HG03521 (cell line): ENCODE data around the gene CHD5.
"Not testable (repeated sequence)": the region's sequence is repeated elsewhere in the genome, so short reads cannot be mapped to it uniquely, and the experiment has no call there.

Experiments used
- ATAC-seq: cut with Tn5 transposase; IDR thresholded peaks from one replicate; pipeline ENCODE4 v1.9.1; 2021; ENCODE audit warnings: mild to moderate bottlenecking, moderate library complexity; ENCODE audit not compliant: unreplicated experiment

The CHD5 gene

DNA sequence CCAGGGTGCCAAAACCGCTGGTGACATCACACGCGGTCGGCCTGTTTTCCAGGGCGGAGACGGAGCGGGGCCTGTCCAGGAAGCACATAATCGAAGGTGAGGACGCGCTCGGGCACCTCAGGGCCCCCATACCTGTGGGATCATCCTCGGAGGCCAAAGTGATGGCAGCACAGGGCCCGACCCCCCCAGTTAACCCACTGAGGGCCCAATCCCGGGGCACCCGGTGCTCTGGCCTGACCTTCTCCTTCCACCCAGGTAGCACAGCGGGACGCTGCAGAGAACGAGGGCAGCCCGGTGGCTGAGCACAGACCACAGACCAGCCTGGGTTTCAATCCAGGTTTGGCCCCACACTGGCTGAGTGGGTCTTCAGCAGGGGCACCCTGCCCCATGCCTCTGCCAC lies 91.2 kb downstream of the CHD5 start:
- no peak for ATAC-seq

- no peak for ATAC-seq
Observed at GRCh38 chr1:6087958-6088357, 92.2 kb downstream of the CHD5 start.

- ATAC-seq: no peak
Observed at GRCh38 chr1:6087377-6087772, 92.7 kb downstream of the CHD5 start.

- no peak for ATAC-seq
Observed at GRCh38 chr1:6086762-6087376, 93.3 kb downstream of the CHD5 start.

GRCh38 chr1:6086358-6086757 lies 93.8 kb downstream of the CHD5 start:
- no peak for ATAC-seq

- no peak for ATAC-seq
Observed at GRCh38 chr1:6085666-6086065, 94.5 kb downstream of the CHD5 start.

GRCh38 chr1:6084781-6085495 lies 95.2 kb downstream of the CHD5 start:
- no peak for ATAC-seq

- no peak for ATAC-seq
Observed at GRCh38 chr1:6083801-6084446, 96.2 kb downstream of the CHD5 start.

- ATAC-seq: no peak
Observed at GRCh38 chr1:6083385-6083784, 96.7 kb downstream of the CHD5 start.

GRCh38 chr1:6082430-6082971 lies 97.6 kb downstream of the CHD5 start:
- ATAC-seq: no peak

DNA sequence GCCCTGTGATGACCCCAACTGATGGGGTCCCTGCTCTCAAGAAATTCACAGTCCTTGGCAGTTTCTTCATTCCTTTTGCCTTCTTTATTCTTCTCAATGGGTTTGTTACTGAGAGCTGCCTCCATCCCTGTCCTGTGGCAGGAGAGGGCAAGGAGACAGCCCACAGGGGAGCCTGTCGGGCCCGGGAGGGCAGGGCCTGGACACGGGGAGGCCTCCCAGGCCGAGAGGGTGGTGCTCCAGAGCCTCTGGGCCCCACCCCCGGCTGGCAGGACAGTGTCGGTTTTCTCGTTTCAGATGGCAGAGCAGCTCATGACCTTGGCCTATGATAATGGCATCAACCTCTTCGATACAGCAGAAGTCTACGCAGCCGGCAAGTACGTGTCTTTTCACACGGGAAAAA lies 98.2 kb downstream of the CHD5 start:
- no peak for ATAC-seq

DNA sequence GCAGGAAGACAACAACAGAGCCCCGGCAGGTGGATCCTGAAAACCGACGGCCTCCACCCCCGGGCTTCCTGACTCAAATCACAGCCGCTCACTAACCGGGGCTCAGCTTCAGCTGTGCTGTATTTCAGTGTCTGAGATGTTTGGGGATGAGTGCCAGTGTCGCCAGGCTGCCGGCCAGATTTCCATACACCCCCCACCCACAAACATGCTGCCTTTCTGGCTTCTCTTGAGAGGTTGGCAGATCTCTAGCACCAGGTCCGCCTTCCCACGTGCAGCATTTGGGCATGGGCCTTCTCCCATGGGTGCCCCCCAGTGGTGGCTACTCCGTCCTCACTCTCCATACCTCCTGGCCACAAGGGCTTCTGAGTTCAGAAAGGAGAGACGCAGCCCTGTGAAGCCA lies 99.7 kb downstream of the CHD5 start:
- no peak for ATAC-seq

GRCh38 chr1:6077919-6078318 lies 102.2 kb downstream of the CHD5 start:
- no peak for ATAC-seq

- ATAC-seq: no peak
Observed at GRCh38 chr1:6077506-6077905, 102.6 kb downstream of the CHD5 start.

GRCh38 chr1:6077061-6077460 lies 103.1 kb downstream of the CHD5 start:
- not testable (repeated sequence) for ATAC-seq

- no peak for ATAC-seq
Observed at GRCh38 chr1:6075748-6076147, 104.4 kb downstream of the CHD5 start.

GRCh38 chr1:6074192-6074901 lies 105.8 kb downstream of the CHD5 start:
- ATAC-seq: no peak

DNA sequence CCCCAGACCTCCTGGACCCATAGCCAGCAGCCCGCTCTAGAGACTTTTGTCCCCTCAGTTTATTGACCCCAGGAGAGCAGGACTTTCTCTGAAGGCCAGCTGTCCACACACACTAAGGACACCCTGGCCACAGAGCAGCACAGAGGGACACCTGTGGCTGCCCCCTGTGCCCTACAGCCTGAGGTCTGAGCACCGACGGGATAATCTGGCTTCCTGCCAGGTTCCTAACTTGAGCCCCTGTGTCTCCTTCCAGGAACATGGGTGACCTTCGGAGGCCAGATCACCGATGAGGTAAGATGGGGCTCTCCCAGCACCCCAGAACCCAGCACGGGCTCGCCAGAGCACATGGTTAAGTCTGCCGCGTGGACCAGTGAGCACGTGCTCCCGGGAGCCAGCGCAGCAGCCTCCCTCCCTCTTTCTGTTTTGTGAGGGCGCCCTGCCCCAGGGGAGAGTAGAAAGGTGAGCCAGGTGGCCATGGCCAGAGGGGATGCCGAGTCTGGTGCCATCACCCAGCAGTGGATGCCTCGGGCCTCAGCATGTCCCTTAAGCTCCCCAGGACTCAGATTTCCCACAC lies 106.6 kb downstream of the CHD5 start:
- ATAC-seq: no peak

- ATAC-seq: no peak
Observed at GRCh38 chr1:6072774-6073479, 107.2 kb downstream of the CHD5 start.

DNA sequence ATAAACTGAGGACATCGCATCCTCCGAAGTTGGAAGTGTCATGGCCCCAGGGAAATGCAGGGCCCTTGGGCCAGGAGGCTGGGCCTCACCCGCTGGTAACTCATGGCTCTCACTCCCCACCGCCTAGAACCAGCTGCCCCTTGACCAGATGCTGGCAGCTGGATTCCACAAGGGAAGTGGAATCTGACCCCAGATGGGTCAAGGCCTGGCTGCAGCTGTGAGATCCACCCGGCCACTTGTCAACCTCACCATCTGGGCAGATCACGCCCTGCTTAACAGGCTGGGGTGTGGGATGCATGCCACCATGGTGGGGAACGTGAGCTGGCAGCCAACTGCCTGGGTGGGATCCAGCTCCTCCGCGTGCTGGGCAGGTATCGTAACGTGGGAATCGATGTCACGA lies 108.9 kb downstream of the CHD5 start:
- ATAC-seq: no peak
